GM12878 (cell line): ENCODE results near the gene CHDH. TPM values are rescaled to one million over a fixed set of nuclear protein-coding genes. Genes with fewer than 3 reads are reported as not detected.

ENCODE experiments used
- ATAC-seq: fragments of 200-7000 bp; cut with Tn5 transposase; 3 replicates; pipeline ENCODE4 v1.9.1; 2020; ENCODE audit warnings: mild to moderate bottlenecking, moderate library complexity
- BruUV-seq: library from RNA; stranded (reverse); fragments of 400-500 nt; replicated peaks from 2 replicates; lab custom pipeline; 2021; lab: Mats Ljungman, UMichigan
- CTCF ChIA-PET: fragments of 300-600 bp; sonication (Branson Sonifier 250); formaldehyde crosslinking; extraction: SDS; loops from one replicate; lab custom pipeline; 2021; ENCODE audit warnings: inconsistent platforms; lab: Yijun Ruan, JAX
- POLR2A ChIA-PET: fragments of 350-600 bp; formaldehyde crosslinking; extraction: SDS; loops from one replicate; lab custom pipeline; 2021; ENCODE audit warnings: inconsistent platforms; lab: Charles Lee
- RAD21 ChIA-PET: fragments of 300-600 bp; sonication (Branson Sonifier 250); formaldehyde crosslinking; loops from one replicate; lab custom pipeline; 2023; ENCODE audit warnings: antibody characterized with exemption; ENCODE audit not compliant: unreplicated experiment; lab: Charles Lee
- SMC1A ChIA-PET: fragments of 300-600 bp; sonication (Branson Sonifier 250); formaldehyde crosslinking; loops from one replicate; lab custom pipeline; 2023; ENCODE audit not compliant: unreplicated experiment, uncharacterized antibody; lab: Charles Lee
- DNase-seq: peaks from one replicate; pipeline ENCODE4 v3.0.0-alpha.2; 2011; ENCODE audit warnings: low read depth, low spot score
- FAIRE-seq: peaks from 3 replicates; lab custom pipeline; 2011; peaks lifted over from hg19 to GRCh38; lab: Jason Lieb, UNC
- H2AFZ ChIP-seq: 2 replicates; pipeline ENCODE4 v1.6.0; 2011; ENCODE audit warnings: low read depth, low read length, control low read depth; ENCODE audit not compliant: control insufficient read depth
- H3K27ac ChIP-seq: 2 replicates; pipeline ENCODE4 v1.5.1; 2011; ENCODE audit warnings: control low read depth; ENCODE audit not compliant: control insufficient read depth, insufficient read depth
- H3K27me3 ChIP-seq, 2 experiments: replicated peaks in 1 of 2; 2 replicates each; pipeline versions ENCODE4 v1.6.0 to v1.6.1; 2011; ENCODE audit warnings: low read length in 1 of 2; ENCODE audit not compliant: control insufficient read depth in 2 of 2, insufficient read depth in 2 of 2
- H3K36me3 ChIP-seq, 2 experiments: 2 replicates each; pipeline ENCODE4 v1.5.1; 2011; ENCODE audit warnings: low read length in 1 of 2; ENCODE audit not compliant: control insufficient read depth in 2 of 2, insufficient read depth in 2 of 2
- H3K4me1 ChIP-seq: 2 replicates; pipeline ENCODE4 v1.6.1; 2011; ENCODE audit warnings: mild to moderate bottlenecking, low read length, moderate library complexity, mixed read lengths; ENCODE audit not compliant: control insufficient read depth, insufficient read depth
- H3K4me2 ChIP-seq: 2 replicates; pipeline ENCODE4 v1.6.0; 2011; ENCODE audit warnings: control low read depth; ENCODE audit not compliant: control insufficient read depth, insufficient read depth
- H3K4me3 ChIP-seq: fragments of 200-600 bp; sonication (generic); 2 replicates; pipeline ENCODE4 v1.5.1; 2016
- H3K79me2 ChIP-seq: 2 replicates; pipeline ENCODE4 v1.6.0; 2011; ENCODE audit warnings: low read length; ENCODE audit not compliant: control insufficient read depth, insufficient read depth
- H3K9ac ChIP-seq: 2 replicates; pipeline ENCODE4 v1.8.0; 2011; ENCODE audit warnings: low read length, control low read depth, mixed read lengths; ENCODE audit not compliant: control insufficient read depth, insufficient read depth
- H3K9me3 ChIP-seq: replicated peaks from 3 replicates; pipeline ENCODE4 v1.5.1; 2011; ENCODE audit warnings: mild to moderate bottlenecking, low read length; ENCODE audit not compliant: control insufficient read depth, insufficient read depth
- H4K20me1 ChIP-seq: 2 replicates; pipeline ENCODE4 v1.6.0; 2011; ENCODE audit not compliant: control insufficient read depth, insufficient read depth
- ASH2L ChIP-seq: fragments of 300-600, 200-600 bp; sonication (generic); IDR thresholded peaks from 2 replicates; pipeline ENCODE4 v1.6.1; 2017; ENCODE audit warnings: low read depth, mild to moderate bottlenecking, borderline replicate concordance
- ATF7 ChIP-seq: fragments of 450-650 bp; IDR thresholded peaks from 2 replicates; pipeline ENCODE4 v1.6.1; 2016; ENCODE audit warnings: low read depth, mild to moderate bottlenecking
- CHD4 ChIP-seq: fragments of 200-600 bp; sonication (generic); IDR thresholded peaks from 2 replicates; pipeline ENCODE4 v1.6.1; 2016; ENCODE audit warnings: mild to moderate bottlenecking
- CREM ChIP-seq: IDR thresholded peaks from 2 replicates; pipeline ENCODE4 v1.6.1; 2014; ENCODE audit warnings: antibody characterized with exemption, low read depth
- GABPA ChIP-seq: IDR thresholded peaks from 2 replicates; pipeline ENCODE4 v1.6.1; 2014; ENCODE audit warnings: antibody characterized with exemption, low read depth, mild to moderate bottlenecking, inconsistent platforms
- HDAC2 ChIP-seq: fragments of 200-600 bp; sonication (generic); IDR thresholded peaks from 2 replicates; pipeline ENCODE4 v1.6.1; 2017
- POU2F2 ChIP-seq: IDR thresholded peaks from 3 replicates; pipeline ENCODE4 v1.6.1; 2011; ENCODE audit warnings: low read depth, mild to moderate bottlenecking, low read length, borderline replicate concordance
- RAD21 ChIP-seq: IDR thresholded peaks from 2 replicates; pipeline ENCODE4 v1.6.1; 2011; ENCODE audit warnings: mild to moderate bottlenecking, low read depth, low read length, moderate library complexity; ENCODE audit not compliant: insufficient read depth
- SMAD1 ChIP-seq: fragments of 450-650 bp; IDR thresholded peaks from 2 replicates; pipeline ENCODE4 v1.6.1; 2018; ENCODE audit warnings: mild to moderate bottlenecking, low read depth; ENCODE audit not compliant: partially characterized antibody
- SREBF1 ChIP-seq: IDR thresholded peaks from 2 replicates; pipeline ENCODE4 v1.6.1; 2012; ENCODE audit warnings: mild to moderate bottlenecking, low read length
- TCF12 ChIP-seq: IDR thresholded peaks from 2 replicates; pipeline ENCODE4 v1.6.1; 2011; ENCODE audit warnings: low read depth, mild to moderate bottlenecking, low read length
- WGBS: methylation state at CpG from one replicate; pipeline ENCODE4 v1.1.6; 2016; ENCODE audit warnings: low lambda C conversion rate; ENCODE audit not compliant: insufficient replicate concordance, insufficient coverage; ENCODE audit errors: missing lambda C conversion rate; 5-methylcytosine and 5-hydroxymethylcytosine counted together
- in situ Hi-C: fragments of 300-500 bp; cut with MboI; formaldehyde crosslinking; loops from 9 replicates; pipeline ENCODE4 v1.14.3; 2018; ENCODE audit warnings: mixed read lengths
- intact Hi-C: fragments of 100-400 bp; cut with micrococcal nuclease; formaldehyde crosslinking; loops from one replicate; pipeline ENCODE4 v1.14.2; 2022; ENCODE audit not compliant: unreplicated experiment
- polyA plus RNA-seq, 11 experiments: library from polyadenylated mRNA; depleted of rRNA in 4 of 11; unstranded in 6 of 11; stranded (reverse) in 5 of 11; fragments of >200 nt; fragmentation: Nextera tagmentation in 4 of 11; fragmentation: Illumina TruSeq in 1 of 11; extraction: Ambion mirVana in 4 of 11; extraction: Trizol in 1 of 11; gene quantifications; 1 replicate in 1 of 11; 2 replicates in 10 of 11; pipeline versions ENCODE4 v1.2.1 to v1.2.3, GENCODE V29; 2011 to 2016; ENCODE audit warnings: inconsistent platforms in 2 of 11, missing spikeins in 2 of 11, low read depth in 1 of 11
- total RNA-seq, 4 experiments: library from RNA; depleted of rRNA in 3 of 4; stranded (reverse); fragments of >200 nt in 3 of 4; fragmentation: Illumina TruSeq in 1 of 4; extraction: Trizol in 1 of 4; gene quantifications; 2 replicates each; pipeline versions ENCODE4 v1.2.1 to v1.2.3, GENCODE V29; 2013 to 2021
- TF ChIP-seq, protein P1 (sequence below): IDR thresholded peaks from 2 replicates; pipeline ENCODE4 v1.6.1; 2012; ENCODE audit warnings: low read depth, low read length, improper control_type of control experiment
- TF ChIP-seq, protein P2 (sequence below): fragments of 450-650 bp; IDR thresholded peaks from 2 replicates; pipeline ENCODE4 v1.6.1; 2017; ENCODE audit warnings: low read depth, mild to moderate bottlenecking, moderate library complexity
- TF ChIP-seq, protein P3 (sequence below): fragments of 450-650 bp; conservative IDR thresholded peaks from 2 replicates; pipeline ENCODE4 v1.6.1; 2017; ENCODE audit warnings: mild to moderate bottlenecking, moderate library complexity

CHDH gene
- total and polyA plus RNA-seq, 10 of the 15 experiments (the other 5 are each of a cell fraction or from before 2014, with no cell fraction given): 0.95 to 8.3 (median 2.9) TPM

DNA sequence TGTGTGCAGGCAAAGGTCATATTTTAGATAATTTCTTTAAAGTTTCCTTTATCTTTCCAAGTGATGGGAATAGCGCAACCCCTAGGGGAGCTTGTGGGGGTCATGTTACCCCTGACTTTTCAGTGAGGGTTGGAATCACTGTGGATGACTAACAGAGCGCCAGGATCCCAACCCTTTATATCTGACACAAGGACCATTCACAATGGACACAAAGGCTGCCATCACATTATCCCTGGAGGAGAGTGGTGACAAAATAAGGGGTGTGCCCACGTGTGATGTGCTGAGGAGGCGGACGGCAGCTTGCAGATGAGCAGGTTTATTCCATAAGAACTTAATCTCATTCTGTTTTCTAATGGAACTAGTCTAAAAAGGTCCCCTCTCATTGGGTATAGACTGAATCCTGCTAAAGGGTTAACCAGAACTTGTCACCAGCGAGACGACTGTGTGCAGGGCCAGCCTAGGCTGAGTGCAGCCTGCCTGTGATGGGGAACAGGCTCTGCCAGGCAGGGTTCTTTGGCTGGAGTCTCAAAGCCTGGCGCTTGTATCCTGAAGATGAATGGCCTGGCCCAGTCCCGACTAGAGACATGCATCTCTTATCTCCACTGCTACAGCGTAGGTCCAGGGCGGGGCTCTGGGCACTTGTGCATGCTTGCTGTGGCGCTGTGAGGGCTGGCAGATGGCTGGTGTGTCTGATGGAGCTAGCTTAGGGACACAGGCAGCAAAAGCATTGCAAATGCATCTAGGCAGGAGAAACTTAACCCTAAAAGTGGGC is 50.2 kb downstream of the CHDH start:
- Histone ChIP-seq H3K4me1 (no peaks in the 10 kb centered on the region), H3K27me3 (no peaks in the 10 kb centered on the region), H3K4me3 (no peak overlapping the region), H3K79me2 (no peaks in the 10 kb centered on the region), H3K27ac (no peak overlapping the region), H3K9ac (no peak overlapping the region), H2AFZ (no peak overlapping the region), H3K36me3 (no peaks in the 10 kb centered on the region), H3K4me2 (no peak overlapping the region), H4K20me1 (no peaks in the 10 kb centered on the region), H3K9me3 (no peaks in the 10 kb centered on the region)
- FAIRE-seq (no peak), DNase-seq (no peak), ATAC-seq (no peak)
- ChIA-PET RAD21 (no interaction called here), SMC1A (interaction anchor here (0.8 to 1.3 kb wide), 4 partner anchors 13 to 86 kb away, joined by 3 to 4 read pairs (median 3); no protein-coding TSS in a partner anchor), CTCF (no interaction called here), POLR2A (interaction anchor here (0.5 kb wide), 1 partner anchor 106 kb away, joined by 3 read pairs; no protein-coding TSS in a partner anchor)
- BruUV-seq: no TSS peak
- TF ChIP-seq SMAD1 (no peak), CREM (no peak), ATF7 (no peak), TCF12 (no peak), SREBF1 (no peak), HDAC2 (no peak), POU2F2 (no peak), RAD21 (no peak), GABPA (no peak), CHD4 (no peak), ASH2L (no peak)
- TF ChIP-seq, protein P1, sequence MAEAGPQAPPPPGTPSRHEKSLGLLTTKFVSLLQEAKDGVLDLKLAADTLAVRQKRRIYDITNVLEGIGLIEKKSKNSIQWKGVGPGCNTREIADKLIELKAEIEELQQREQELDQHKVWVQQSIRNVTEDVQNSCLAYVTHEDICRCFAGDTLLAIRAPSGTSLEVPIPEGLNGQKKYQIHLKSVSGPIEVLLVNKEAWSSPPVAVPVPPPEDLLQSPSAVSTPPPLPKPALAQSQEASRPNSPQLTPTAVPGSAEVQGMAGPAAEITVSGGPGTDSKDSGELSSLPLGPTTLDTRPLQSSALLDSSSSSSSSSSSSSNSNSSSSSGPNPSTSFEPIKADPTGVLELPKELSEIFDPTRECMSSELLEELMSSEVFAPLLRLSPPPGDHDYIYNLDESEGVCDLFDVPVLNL: no peak
- TF ChIP-seq, protein P2, sequence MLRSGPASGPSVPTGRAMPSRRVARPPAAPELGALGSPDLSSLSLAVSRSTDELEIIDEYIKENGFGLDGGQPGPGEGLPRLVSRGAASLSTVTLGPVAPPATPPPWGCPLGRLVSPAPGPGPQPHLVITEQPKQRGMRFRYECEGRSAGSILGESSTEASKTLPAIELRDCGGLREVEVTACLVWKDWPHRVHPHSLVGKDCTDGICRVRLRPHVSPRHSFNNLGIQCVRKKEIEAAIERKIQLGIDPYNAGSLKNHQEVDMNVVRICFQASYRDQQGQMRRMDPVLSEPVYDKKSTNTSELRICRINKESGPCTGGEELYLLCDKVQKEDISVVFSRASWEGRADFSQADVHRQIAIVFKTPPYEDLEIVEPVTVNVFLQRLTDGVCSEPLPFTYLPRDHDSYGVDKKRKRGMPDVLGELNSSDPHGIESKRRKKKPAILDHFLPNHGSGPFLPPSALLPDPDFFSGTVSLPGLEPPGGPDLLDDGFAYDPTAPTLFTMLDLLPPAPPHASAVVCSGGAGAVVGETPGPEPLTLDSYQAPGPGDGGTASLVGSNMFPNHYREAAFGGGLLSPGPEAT: no peak
- TF ChIP-seq, protein P3, sequence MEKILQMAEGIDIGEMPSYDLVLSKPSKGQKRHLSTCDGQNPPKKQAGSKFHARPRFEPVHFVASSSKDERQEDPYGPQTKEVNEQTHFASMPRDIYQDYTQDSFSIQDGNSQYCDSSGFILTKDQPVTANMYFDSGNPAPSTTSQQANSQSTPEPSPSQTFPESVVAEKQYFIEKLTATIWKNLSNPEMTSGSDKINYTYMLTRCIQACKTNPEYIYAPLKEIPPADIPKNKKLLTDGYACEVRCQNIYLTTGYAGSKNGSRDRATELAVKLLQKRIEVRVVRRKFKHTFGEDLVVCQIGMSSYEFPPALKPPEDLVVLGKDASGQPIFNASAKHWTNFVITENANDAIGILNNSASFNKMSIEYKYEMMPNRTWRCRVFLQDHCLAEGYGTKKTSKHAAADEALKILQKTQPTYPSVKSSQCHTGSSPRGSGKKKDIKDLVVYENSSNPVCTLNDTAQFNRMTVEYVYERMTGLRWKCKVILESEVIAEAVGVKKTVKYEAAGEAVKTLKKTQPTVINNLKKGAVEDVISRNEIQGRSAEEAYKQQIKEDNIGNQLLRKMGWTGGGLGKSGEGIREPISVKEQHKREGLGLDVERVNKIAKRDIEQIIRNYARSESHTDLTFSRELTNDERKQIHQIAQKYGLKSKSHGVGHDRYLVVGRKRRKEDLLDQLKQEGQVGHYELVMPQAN: no peak
- in situ Hi-C loops (no loop called here), intact Hi-C loops (no loop called here)
- WGBS: 41% methylated on average over 12 of the region's 12 CpGs
